HCT116 (cell line): ENCODE measurements around the gene POLR1B. TPM values are rescaled to one million over a fixed set of nuclear protein-coding genes. Genes with fewer than 3 reads are reported as not detected.

Experiments used
- ATAC-seq: fragments of 200-7000 bp; cut with Tn5 transposase; 2 replicates; pipeline ENCODE4 v1.9.1; 2020; ENCODE audit warnings: mild to moderate bottlenecking, moderate library complexity
- BruUV-seq: library from RNA; stranded (reverse); fragments of 400-500 nt; replicated peaks from 2 replicates; lab custom pipeline; 2021; lab: Mats Ljungman, UMichigan
- CTCF ChIA-PET: fragments of 300-600 bp; sonication (Branson Sonifier 250); formaldehyde crosslinking; loops from one replicate; lab custom pipeline; 2021; ENCODE audit warnings: antibody characterized with exemption; lab: Charles Lee
- POLR2A ChIA-PET: fragments of 300-600, 350-600 bp; sonication (Branson Sonifier 250); formaldehyde crosslinking; loops from one replicate; lab custom pipeline; 2021; ENCODE audit warnings: antibody characterized with exemption; lab: Charles Lee
- RAD21 ChIA-PET, 2 experiments: fragments of 300-600 bp; sonication (Branson Sonifier 250); formaldehyde crosslinking; loops; one replicate each; lab custom pipeline; 2023; ENCODE audit warnings: low total read pairs in 2 of 2; ENCODE audit not compliant: uncharacterized antibody in 2 of 2, unreplicated experiment in 2 of 2, low non-redundant PET in 1 of 2; lab: Charles Lee
- DNase-seq: peaks from one replicate; pipeline ENCODE4 v3.0.0-alpha.2; 2010; ENCODE audit warnings: low read depth, low spot score
- H2AFZ ChIP-seq: fragments of 200-600 bp; shearing (Covaris generic), sonication (generic); 2 replicates; pipeline ENCODE4 v1.6.1; 2017; ENCODE audit warnings: low read depth, mixed run types, mixed read lengths, antibody characterized with exemption, low read length; ENCODE audit not compliant: poor library complexity, severe bottlenecking
- H3K27ac ChIP-seq: 2 replicates; pipeline ENCODE4 v1.5.1; 2012; ENCODE audit warnings: low read depth, low read length
- H3K27me3 ChIP-seq: fragments of 200-600 bp; sonication (generic); 2 replicates; pipeline ENCODE4 v1.6.1; 2016; ENCODE audit warnings: mixed run types, low read length, mixed read lengths; ENCODE audit not compliant: insufficient read depth
- H3K36me3 ChIP-seq, 2 experiments: fragments of 200-500 bp in 1 of 2; fragments of 200-600 bp in 1 of 2; sonication (Bioruptor generic) in 1 of 2; sonication (generic) in 1 of 2; 2 replicates each; pipeline versions ENCODE4 v1.5.1 to v1.6.1; 2014 to 2016; ENCODE audit warnings: low read length in 2 of 2, inconsistent platforms in 1 of 2, mixed read lengths in 1 of 2, mixed run types in 1 of 2; ENCODE audit not compliant: insufficient read depth in 2 of 2, control insufficient read depth in 1 of 2
- H3K4me1 ChIP-seq, 2 experiments: fragments of 200-600 bp in 1 of 2; sonication (generic) in 1 of 2; 2 replicates each; pipeline versions ENCODE4 v1.5.1 to v1.6.1; 2012 to 2017; ENCODE audit warnings: low read length in 2 of 2, inconsistent platforms in 1 of 2, mild to moderate bottlenecking in 1 of 2, mixed read lengths in 1 of 2, mixed run types in 1 of 2, moderate library complexity in 1 of 2; ENCODE audit not compliant: insufficient read depth in 2 of 2, control insufficient read depth in 1 of 2
- H3K4me2 ChIP-seq: fragments of 200-600 bp; sonication (generic); 2 replicates; pipeline ENCODE4 v1.6.1; 2017; ENCODE audit warnings: mixed run types, low read length, mixed read lengths
- H3K4me3 ChIP-seq, 2 experiments: fragments of 200-600 bp in 1 of 2; sonication (generic) in 1 of 2; replicated peaks in 1 of 2; 2 replicates each; pipeline ENCODE4 v1.5.1; 2011 to 2016; ENCODE audit warnings: low read length in 2 of 2, control low read depth in 1 of 2, low read depth in 1 of 2, mild to moderate bottlenecking in 1 of 2, mixed read lengths in 1 of 2, mixed run types in 1 of 2
- H3K79me2 ChIP-seq: fragments of 200-600 bp; sonication (generic); 2 replicates; pipeline ENCODE4 v1.6.1; 2017; ENCODE audit warnings: mild to moderate bottlenecking, mixed run types, low read length, moderate library complexity, mixed read lengths; ENCODE audit not compliant: insufficient read depth
- H3K9ac ChIP-seq: fragments of 200-600 bp; sonication (generic); 2 replicates; pipeline ENCODE4 v1.6.1; 2016; ENCODE audit warnings: low read length, mixed read lengths
- H3K9me2 ChIP-seq: fragments of 200-600 bp; sonication (generic), shearing (Covaris generic); 2 replicates; pipeline ENCODE4 v1.6.1; 2017; ENCODE audit warnings: mixed run types, mild to moderate bottlenecking, moderate library complexity; ENCODE audit not compliant: insufficient read depth
- H3K9me3 ChIP-seq, 2 experiments: fragments of 200-500 bp in 1 of 2; fragments of 200-600 bp in 1 of 2; sonication (Bioruptor generic) in 1 of 2; sonication (generic) in 1 of 2; 2 replicates each; pipeline ENCODE4 v1.6.1; 2014 to 2017; ENCODE audit warnings: low read length in 2 of 2, mixed read lengths in 2 of 2, inconsistent platforms in 1 of 2, low read depth in 1 of 2, mild to moderate bottlenecking in 1 of 2, mixed run types in 1 of 2, moderate library complexity in 1 of 2; ENCODE audit not compliant: control insufficient read depth in 1 of 2, insufficient read depth in 1 of 2
- H4K20me1 ChIP-seq: fragments of 200-600 bp; sonication (generic), shearing (Covaris generic); 2 replicates; pipeline ENCODE4 v1.6.1; 2017; ENCODE audit warnings: mixed run types, mild to moderate bottlenecking, moderate library complexity; ENCODE audit not compliant: insufficient read depth
- ATF3 ChIP-seq: IDR thresholded peaks from 2 replicates; pipeline ENCODE4 v1.6.1; 2012
- CBX3 ChIP-seq: IDR thresholded peaks from 2 replicates; pipeline ENCODE4 v1.6.1; 2012; ENCODE audit warnings: low read depth
- CEBPB ChIP-seq: IDR thresholded peaks from 2 replicates; pipeline ENCODE4 v1.6.1; 2012; ENCODE audit warnings: low read depth
- EGR1 ChIP-seq: IDR thresholded peaks from 2 replicates; pipeline ENCODE4 v1.6.1; 2012; ENCODE audit warnings: low read depth
- ELF1 ChIP-seq: IDR thresholded peaks from 2 replicates; pipeline ENCODE4 v1.6.1; 2012; ENCODE audit warnings: low read depth, borderline replicate concordance
- EZH2phosphoT487 ChIP-seq: fragments of 200-600 bp; IDR thresholded peaks from 2 replicates; pipeline ENCODE4 v1.6.1; 2018; ENCODE audit warnings: antibody characterized with exemption, borderline replicate concordance
- FOSL1 ChIP-seq: IDR thresholded peaks from 2 replicates; pipeline ENCODE4 v1.6.1; 2012; ENCODE audit warnings: low read depth
- JUND ChIP-seq: IDR thresholded peaks from 2 replicates; pipeline ENCODE4 v1.6.1; 2012
- MAX ChIP-seq: IDR thresholded peaks from 2 replicates; pipeline ENCODE4 v1.6.1; 2012
- POLR2A ChIP-seq: IDR thresholded peaks from 2 replicates; pipeline ENCODE4 v1.7.0; 2011; ENCODE audit warnings: borderline replicate concordance; ENCODE audit not compliant: insufficient read depth, insufficient read length; ENCODE audit errors: extremely low read depth
- POLR2AphosphoS5 ChIP-seq: IDR thresholded peaks from 2 replicates; pipeline ENCODE4 v1.6.1; 2011; ENCODE audit warnings: mild to moderate bottlenecking, low read depth, low read length, moderate library complexity
- REST ChIP-seq: IDR thresholded peaks from 2 replicates; pipeline ENCODE4 v1.6.1; 2012; ENCODE audit warnings: low read depth
- SIN3A ChIP-seq: IDR thresholded peaks from 2 replicates; pipeline ENCODE4 v1.6.1; 2012; ENCODE audit warnings: low read depth
- SP1 ChIP-seq: IDR thresholded peaks from 2 replicates; pipeline ENCODE4 v1.6.1; 2012; ENCODE audit warnings: low read depth
- SRF ChIP-seq: IDR thresholded peaks from 2 replicates; pipeline ENCODE4 v1.6.1; 2012; ENCODE audit warnings: low read depth
- TCF7L2 ChIP-seq: IDR thresholded peaks from 2 replicates; pipeline ENCODE4 v1.7.0; 2011; ENCODE audit warnings: borderline replicate concordance, inconsistent platforms; ENCODE audit not compliant: insufficient read depth, insufficient read length; ENCODE audit errors: extremely low read depth
- YY1 ChIP-seq: IDR thresholded peaks from 2 replicates; pipeline ENCODE4 v1.6.1; 2011; ENCODE audit warnings: low read length, low read depth, moderate library complexity, mild to moderate bottlenecking; ENCODE audit not compliant: insufficient replicate concordance; ENCODE audit errors: extremely low read depth
- ZBTB33 ChIP-seq: IDR thresholded peaks from 2 replicates; pipeline ENCODE4 v1.6.1; 2011; ENCODE audit warnings: mild to moderate bottlenecking, low read length, moderate library complexity; ENCODE audit not compliant: insufficient replicate concordance; ENCODE audit errors: extremely low read depth
- ZFX ChIP-seq: fragments of 450-650 bp; IDR thresholded peaks from 2 replicates; pipeline ENCODE4 v1.6.1; 2017
- ZNF274 ChIP-seq: fragments of 200-500 bp; sonication (Bioruptor generic); IDR thresholded peaks from 2 replicates; pipeline ENCODE4 v1.6.1; 2014; ENCODE audit warnings: mild to moderate bottlenecking, low read depth, low read length, inconsistent platforms
- intact Hi-C: fragments of 100-400 bp; cut with micrococcal nuclease; formaldehyde crosslinking; loops from 2 replicates; pipeline ENCODE4 v1.10.0; 2022
- total RNA-seq: library from RNA; stranded (reverse); gene quantifications from one replicate; pipeline ENCODE4 v1.2.1, GENCODE V29; 2021; ENCODE audit not compliant: unreplicated experiment

The POLR1B gene
- total RNA-seq, 1 experiment from 2014 or later: 57.7 TPM

- POLR2A ChIA-PET: no interaction called here
- intact Hi-C loops: no loop called here
- TF ChIP-seq POLR2AphosphoS5: no peak
- TF ChIP-seq SP1: no peak
- no peak for TF ChIP-seq EZH2phosphoT487
- TF ChIP-seq ZNF274: no peak
- TF ChIP-seq ELF1: no peak
- no peak for TF ChIP-seq FOSL1
- no peak for TF ChIP-seq CBX3
- no peak for TF ChIP-seq ZFX
- TF ChIP-seq SRF: no peak
- no peak for TF ChIP-seq YY1
- TF ChIP-seq POLR2A: no peak
- no peak for TF ChIP-seq SIN3A
- no peak for TF ChIP-seq ZBTB33
- no peak for TF ChIP-seq ATF3
- no peak for TF ChIP-seq EGR1
- no peak for TF ChIP-seq MAX
- no peak for TF ChIP-seq CEBPB
- no peak for TF ChIP-seq JUND
- TF ChIP-seq TCF7L2: no peak
- TF ChIP-seq REST: no peak
- TF ChIP-seq, all 23 proteins: peak for 0
- Histone ChIP-seq H3K4me1 (peaks cover 15 to 28% of the 10 kb centered on the region in 2 experiments), H3K9me3 (no peaks in the 10 kb centered on the region), H3K79me2 (peaks cover 13% of the 10 kb centered on the region), H3K4me3 (peak overlapping the region; percentile 89 to 91), H3K27ac (peak overlapping the region; percentile 96; the same call in 1 of the 2 replicates), H3K9me2 (no peaks in the 10 kb centered on the region), H3K36me3 (0 out of 4 replicates have a peak, but pooled peaks cover 0 to 2% of the 10 kb centered on the region in 2 experiments), H2AFZ (no peak overlapping the region), H3K27me3 (no peaks in the 10 kb centered on the region), H3K9ac (peak overlapping the region; percentile 85; the same call in 1 of the 2 replicates), H3K4me2 (peak overlapping the region; percentile 87), H4K20me1 (no peaks in the 10 kb centered on the region)
- no TSS peak for BruUV-seq
- ATAC-seq: no peak
- DNase-seq: no peak
- ChIA-PET CTCF (interaction anchor here (3.1 kb wide), 1 partner anchor 141 kb away, joined by 29 read pairs; no protein-coding TSS in a partner anchor), RAD21 (interaction anchor here in 1 of 2 experiments (1.9 kb wide), 1 partner anchor 140 kb away, joined by 10 read pairs; no protein-coding TSS in a partner anchor)
These were observed 43.7 kb downstream of the POLR1B start for GRCh38 chr2:112585873-112586464.
